GM18867 (cell line): Measurements from ENCODE around the gene EML4.
A peak's percentile ranks its signal among the peaks of the same experiment; 100 is the strongest.
"Not testable (repeated sequence)": the region's sequence is repeated elsewhere in the genome, so short reads cannot be mapped to it uniquely, and the experiment has no call there.

Experiments
- ATAC-seq: cut with Tn5 transposase; IDR thresholded peaks from one replicate; pipeline ENCODE4 v1.9.1; 2021; ENCODE audit warnings: mild to moderate bottlenecking, moderate library complexity; ENCODE audit not compliant: unreplicated experiment

The EML4 gene, protein sequence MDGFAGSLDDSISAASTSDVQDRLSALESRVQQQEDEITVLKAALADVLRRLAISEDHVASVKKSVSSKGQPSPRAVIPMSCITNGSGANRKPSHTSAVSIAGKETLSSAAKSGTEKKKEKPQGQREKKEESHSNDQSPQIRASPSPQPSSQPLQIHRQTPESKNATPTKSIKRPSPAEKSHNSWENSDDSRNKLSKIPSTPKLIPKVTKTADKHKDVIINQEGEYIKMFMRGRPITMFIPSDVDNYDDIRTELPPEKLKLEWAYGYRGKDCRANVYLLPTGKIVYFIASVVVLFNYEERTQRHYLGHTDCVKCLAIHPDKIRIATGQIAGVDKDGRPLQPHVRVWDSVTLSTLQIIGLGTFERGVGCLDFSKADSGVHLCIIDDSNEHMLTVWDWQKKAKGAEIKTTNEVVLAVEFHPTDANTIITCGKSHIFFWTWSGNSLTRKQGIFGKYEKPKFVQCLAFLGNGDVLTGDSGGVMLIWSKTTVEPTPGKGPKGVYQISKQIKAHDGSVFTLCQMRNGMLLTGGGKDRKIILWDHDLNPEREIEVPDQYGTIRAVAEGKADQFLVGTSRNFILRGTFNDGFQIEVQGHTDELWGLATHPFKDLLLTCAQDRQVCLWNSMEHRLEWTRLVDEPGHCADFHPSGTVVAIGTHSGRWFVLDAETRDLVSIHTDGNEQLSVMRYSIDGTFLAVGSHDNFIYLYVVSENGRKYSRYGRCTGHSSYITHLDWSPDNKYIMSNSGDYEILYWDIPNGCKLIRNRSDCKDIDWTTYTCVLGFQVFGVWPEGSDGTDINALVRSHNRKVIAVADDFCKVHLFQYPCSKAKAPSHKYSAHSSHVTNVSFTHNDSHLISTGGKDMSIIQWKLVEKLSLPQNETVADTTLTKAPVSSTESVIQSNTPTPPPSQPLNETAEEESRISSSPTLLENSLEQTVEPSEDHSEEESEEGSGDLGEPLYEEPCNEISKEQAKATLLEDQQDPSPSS

DNA sequence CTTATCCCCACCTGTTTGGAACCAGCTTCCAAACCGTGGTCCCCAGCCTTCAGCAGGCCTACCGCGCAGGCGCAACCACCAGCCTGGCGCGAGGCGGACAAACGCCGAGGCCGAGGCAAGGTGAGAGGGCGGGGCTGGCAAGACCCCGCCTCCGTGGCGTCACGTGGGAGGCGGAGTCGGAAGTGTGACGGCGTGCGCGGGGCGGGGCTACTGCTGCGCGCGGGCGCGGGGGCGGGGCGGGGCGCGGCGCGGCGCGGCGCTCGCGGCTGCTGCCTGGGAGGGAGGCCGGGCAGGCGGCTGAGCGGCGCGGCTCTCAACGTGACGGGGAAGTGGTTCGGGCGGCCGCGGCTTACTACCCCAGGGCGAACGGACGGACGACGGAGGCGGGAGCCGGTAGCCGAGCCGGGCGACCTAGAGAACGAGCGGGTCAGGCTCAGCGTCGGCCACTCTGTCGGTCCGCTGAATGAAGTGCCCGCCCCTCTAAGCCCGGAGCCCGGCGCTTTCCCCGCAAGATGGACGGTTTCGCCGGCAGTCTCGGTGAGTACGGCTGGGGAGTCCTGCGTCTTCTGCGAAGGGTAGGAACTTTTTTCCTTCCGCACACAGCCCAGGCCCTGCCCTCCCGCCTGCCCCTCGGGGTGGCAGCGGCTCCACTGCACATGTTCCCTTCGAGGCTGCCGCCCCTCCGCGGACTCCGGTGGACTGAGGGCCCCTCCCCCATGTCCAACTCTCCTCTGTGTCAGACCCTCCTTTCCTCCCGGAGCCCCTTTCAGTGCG, at the start of gene EML4:
TSS of gene EML4 (plus strand) at position 254 of the 774 bp plus-strand sequence. CDS start at position 513, 259 bp downstream.
- peak; percentile 77 for ATAC-seq

- ATAC-seq = no peak
These were observed 45.7 kb upstream of the EML4 start for GRCh38 chr2:42123426-42123825.

DNA sequence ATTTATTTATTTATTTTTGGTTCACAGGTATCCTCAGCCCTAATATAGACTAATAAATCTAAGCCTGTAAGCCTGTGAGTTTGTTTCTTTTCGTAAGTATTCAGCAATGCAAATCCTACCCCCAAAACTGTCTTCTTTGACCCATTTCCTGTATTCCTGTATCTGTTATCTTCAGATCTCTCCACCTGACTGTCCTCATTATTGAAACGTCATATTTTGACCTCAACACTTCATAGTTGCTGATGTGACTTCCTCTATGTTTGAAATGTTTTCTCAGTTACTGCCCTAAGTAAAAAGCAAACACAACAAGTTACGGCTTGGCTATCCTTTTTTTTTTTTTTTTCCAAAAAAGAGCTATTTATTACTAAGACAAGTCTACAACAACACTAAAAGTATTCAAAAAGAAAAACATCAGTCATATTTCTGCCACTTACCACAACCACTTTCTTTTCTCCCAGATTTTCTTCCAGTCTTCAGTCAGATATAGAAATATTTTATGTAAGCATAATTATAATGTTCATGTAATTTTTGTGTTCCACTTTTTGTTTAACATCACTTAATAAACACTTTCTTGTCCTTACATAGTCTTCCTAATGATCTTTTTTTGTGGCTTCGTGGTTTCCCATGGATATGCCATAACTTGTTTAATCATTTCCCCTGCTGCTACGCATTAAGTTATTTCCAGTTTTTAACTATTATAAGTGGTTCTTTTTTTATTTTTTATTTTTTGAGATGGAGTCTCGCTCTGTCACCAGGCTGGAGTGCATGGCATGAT, 45.0 kb upstream of the EML4 start:
- peak; percentile 60 for ATAC-seq

GRCh38 chr2:42125841-42126594, 43.1 kb upstream of the EML4 start:
- ATAC-seq = no peak

DNA sequence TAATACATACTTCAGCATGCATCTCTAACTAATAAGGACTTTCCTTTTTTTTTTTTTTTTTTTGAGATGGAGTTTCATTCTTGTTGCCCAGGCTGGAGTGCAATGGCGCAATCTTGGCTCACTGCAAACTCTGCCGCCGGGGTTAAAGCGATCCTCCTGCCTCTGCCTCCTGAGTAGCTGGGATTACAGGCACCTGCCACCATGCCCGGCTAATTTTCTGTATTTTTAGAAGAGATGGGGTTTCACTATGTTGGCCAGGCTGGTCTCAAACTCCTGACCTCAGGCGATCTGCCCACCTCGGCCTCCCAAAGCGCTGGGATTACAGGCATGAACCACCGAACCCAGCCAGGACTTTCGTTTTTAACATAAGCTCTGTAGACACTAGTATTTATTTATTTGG, 42.3 kb upstream of the EML4 start:
- peak; percentile 4 for ATAC-seq

- ATAC-seq = peak; percentile 80
These were observed 41.4 kb upstream of the EML4 start for GRCh38 chr2:42127425-42128424.

DNA sequence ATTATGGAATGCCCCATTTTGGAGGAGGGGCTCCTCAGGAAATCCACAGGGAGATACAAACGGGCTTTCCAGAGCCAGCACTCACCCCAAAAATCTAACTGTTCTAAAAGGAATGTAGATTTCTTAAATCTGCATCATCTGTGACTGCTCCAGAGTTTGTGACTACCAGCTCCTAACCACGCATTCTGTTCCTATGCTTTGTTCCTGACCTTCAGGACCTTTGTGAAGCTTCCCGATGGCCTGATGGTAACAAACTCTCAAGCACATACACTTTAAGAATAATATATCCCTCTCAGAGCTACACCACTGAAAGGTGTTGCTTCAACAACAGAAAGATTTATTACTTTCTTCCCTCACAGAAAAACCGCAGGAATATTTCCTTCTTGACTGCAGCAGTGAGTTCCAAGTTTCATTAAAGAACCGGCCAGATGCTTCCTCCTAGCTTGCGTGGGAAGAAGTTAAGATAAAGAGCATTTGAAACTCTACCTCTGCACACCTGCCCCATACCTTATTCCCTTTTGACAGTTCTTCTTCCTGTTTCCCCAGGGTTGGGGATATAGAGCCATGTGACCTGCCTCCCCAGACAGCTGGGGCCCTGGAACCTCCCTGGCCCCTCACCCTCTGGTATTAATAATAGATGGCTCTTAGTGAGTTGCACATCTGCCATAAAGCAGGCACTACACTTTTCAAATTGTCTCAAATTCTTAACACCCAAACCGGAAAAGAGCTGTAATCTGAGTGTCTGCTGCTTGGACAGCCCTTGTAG, 40.2 kb upstream of the EML4 start:
- no peak for ATAC-seq

DNA sequence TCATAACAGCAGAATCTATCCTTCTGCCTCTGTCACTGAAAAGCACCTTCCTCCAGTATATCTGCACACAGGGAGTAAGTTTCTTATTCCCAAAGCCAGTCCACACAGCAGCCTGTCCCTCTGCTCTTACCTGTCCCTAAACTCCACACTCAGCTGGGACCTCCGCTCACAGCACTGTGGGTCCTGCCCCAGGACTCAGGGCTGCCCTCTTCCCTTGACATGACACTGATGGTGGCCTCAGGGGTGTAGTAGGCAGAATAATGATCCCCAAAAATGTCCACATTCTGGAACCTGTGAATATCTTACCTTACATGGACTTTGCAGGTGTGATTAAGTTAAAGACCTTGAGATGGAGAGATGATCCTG, 39.7 kb upstream of the EML4 start:
- ATAC-seq = no peak

GRCh38 chr2:42129947-42130346, 39.2 kb upstream of the EML4 start:
- no peak for ATAC-seq

DNA sequence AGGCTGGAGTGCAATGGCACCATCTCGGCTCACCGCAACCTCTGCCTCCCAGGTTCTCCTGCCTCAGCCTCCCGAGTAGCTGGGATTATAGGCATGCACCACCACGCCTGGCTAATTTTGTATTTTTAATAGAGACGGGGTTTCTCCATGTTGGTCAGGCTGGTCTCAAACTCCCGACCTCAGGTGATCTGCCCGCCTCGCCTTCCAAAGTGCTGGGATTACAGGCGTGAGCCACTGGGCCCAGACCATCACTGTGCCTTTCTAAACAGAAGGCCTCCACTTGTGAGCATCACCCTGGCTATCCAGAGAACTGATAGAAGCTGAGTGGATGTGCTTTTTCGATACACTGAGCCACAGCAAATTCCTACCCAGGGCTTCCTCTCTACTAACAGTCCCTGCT, 38.3 kb upstream of the EML4 start:
- not testable (repeated sequence) for ATAC-seq

- peak; percentile 0 for ATAC-seq
These were observed 36.8 kb upstream of the EML4 start for GRCh38 chr2:42132191-42132965.

DNA sequence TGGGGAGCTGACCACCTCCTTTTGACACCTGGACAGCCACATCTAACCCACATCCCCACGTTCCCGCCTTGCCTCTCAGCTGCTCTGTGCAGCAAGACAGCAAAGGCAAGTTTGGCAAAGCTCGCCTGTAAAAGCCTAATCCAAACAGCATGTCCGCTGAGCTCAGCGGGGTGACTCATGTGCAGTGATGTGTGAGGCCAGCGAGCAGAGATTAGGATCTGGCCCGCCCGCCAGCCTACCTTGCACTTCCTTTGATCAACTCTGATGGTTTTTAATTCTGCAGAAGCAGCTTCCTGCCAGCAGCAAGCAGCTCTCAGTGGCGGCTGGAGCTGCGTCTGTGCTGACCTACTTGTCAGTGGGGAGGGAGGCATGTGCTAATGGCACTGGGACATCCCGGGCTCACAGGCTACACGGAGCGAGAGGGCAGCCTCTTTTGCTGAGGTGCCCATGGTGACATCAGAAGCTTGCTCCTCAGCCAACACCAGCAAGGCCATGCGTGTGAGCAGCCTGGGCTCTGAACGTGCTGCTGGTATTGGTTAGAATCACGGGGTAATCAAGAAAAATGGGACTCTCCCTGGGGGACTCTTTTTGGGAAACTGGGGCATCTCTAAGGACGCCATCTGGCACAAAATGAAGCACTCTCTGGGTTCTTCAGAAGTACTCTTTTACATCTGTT, 36.0 kb upstream of the EML4 start:
- ATAC-seq = peak; percentile 78

- no peak for ATAC-seq
These were observed 35.4 kb upstream of the EML4 start for GRCh38 chr2:42133771-42134195.

- not testable (repeated sequence) for ATAC-seq
These were observed 34.7 kb upstream of the EML4 start for GRCh38 chr2:42134401-42134932.

GRCh38 chr2:42135381-42136312, 33.5 kb upstream of the EML4 start:
- ATAC-seq = peak; percentile 34
